Osteocyte (in vitro differentiated cells): ENCODE data around the gene GTF2H4. TPM values are rescaled to one million over a fixed set of nuclear protein-coding genes. Genes with fewer than 3 reads are reported as not detected.
"Not testable (repeated sequence)": the region's sequence is repeated elsewhere in the genome, so short reads cannot be mapped to it uniquely, and the experiment has no call there.

Experiments used
- DNase-seq: peaks from one replicate; pipeline ENCODE4 v3.0.0; 2021; ENCODE audit warnings: mixed read lengths; ENCODE audit not compliant: unreplicated experiment; ENCODE audit errors: extremely low spot score
- H3K27ac Mint-ChIP-seq: one replicate; pipeline ENCODE4 v1.8.0; 2021; ENCODE audit warnings: mild to moderate bottlenecking, mixed read lengths; ENCODE audit not compliant: unreplicated experiment
- H3K27me3 Mint-ChIP-seq: one replicate; pipeline ENCODE4 v1.8.0; 2021; ENCODE audit warnings: mixed read lengths; ENCODE audit not compliant: unreplicated experiment
- H3K36me3 Mint-ChIP-seq: one replicate; pipeline ENCODE4 v1.8.0; 2021; ENCODE audit warnings: mixed read lengths; ENCODE audit not compliant: unreplicated experiment
- H3K4me1 Mint-ChIP-seq: one replicate; pipeline ENCODE4 v1.8.0; 2021; ENCODE audit warnings: mixed read lengths; ENCODE audit not compliant: unreplicated experiment
- H3K4me3 Mint-ChIP-seq: one replicate; pipeline ENCODE4 v1.8.0; 2021; ENCODE audit warnings: mild to moderate bottlenecking, moderate library complexity, mixed read lengths; ENCODE audit not compliant: unreplicated experiment
- H3K9me3 Mint-ChIP-seq: one replicate; pipeline ENCODE4 v1.8.0; 2021; ENCODE audit warnings: mixed read lengths; ENCODE audit not compliant: unreplicated experiment
- total RNA-seq: library from RNA; stranded (reverse); gene quantifications from 2 replicates; pipeline ENCODE4 v1.2.1, GENCODE V29; 2021
- TF ChIP-seq, protein P1 (sequence below): fragments of 200-600 bp; sonication (generic); IDR thresholded peaks from 2 replicates; pipeline ENCODE4 v1.5.0; 2021; ENCODE audit warnings: antibody characterized with exemption, mild to moderate bottlenecking, moderate library complexity

The GTF2H4 gene
- total RNA-seq, 1 donor from 2014 or later, result 39.3 TPM

DNA sequence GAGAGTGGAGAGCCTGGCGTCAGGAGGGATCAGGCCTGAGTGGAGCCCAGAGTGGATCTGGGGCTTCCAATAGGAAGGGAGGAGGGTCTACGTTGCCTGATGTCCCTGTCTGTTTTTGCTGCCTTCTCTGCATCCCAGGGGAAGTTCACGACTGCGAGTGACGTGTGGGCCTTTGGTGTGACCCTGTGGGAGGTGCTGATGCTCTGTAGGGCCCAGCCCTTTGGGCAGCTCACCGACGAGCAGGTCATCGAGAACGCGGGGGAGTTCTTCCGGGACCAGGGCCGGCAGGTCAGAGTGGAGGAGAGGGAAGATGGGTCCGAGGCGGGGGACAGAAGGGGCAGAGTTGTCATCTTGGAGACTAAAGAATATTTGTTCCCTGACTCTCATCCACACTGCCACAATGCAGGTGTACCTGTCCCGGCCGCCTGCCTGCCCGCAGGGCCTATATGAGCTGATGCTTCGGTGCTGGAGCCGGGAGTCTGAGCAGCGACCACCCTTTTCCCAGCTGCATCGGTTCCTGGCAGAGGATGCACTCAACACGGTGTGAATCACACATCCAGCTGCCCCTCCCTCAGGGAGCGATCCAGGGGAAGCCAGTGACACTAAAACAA lies 9.2 kb upstream of the GTF2H4 start:
- Mint-ChIP-seq H3K9me3 (no peaks in the 10 kb centered on the region), H3K27me3 (no peaks in the 10 kb centered on the region), H3K27ac (no peak overlapping the region), H3K4me1 (no peaks in the 10 kb centered on the region), H3K36me3 (peaks cover 44% of the 10 kb centered on the region), H3K4me3 (no peak overlapping the region)
- TF ChIP-seq, protein P1, sequence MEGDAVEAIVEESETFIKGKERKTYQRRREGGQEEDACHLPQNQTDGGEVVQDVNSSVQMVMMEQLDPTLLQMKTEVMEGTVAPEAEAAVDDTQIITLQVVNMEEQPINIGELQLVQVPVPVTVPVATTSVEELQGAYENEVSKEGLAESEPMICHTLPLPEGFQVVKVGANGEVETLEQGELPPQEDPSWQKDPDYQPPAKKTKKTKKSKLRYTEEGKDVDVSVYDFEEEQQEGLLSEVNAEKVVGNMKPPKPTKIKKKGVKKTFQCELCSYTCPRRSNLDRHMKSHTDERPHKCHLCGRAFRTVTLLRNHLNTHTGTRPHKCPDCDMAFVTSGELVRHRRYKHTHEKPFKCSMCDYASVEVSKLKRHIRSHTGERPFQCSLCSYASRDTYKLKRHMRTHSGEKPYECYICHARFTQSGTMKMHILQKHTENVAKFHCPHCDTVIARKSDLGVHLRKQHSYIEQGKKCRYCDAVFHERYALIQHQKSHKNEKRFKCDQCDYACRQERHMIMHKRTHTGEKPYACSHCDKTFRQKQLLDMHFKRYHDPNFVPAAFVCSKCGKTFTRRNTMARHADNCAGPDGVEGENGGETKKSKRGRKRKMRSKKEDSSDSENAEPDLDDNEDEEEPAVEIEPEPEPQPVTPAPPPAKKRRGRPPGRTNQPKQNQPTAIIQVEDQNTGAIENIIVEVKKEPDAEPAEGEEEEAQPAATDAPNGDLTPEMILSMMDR, result no peak
- no peak for DNase-seq

DNA sequence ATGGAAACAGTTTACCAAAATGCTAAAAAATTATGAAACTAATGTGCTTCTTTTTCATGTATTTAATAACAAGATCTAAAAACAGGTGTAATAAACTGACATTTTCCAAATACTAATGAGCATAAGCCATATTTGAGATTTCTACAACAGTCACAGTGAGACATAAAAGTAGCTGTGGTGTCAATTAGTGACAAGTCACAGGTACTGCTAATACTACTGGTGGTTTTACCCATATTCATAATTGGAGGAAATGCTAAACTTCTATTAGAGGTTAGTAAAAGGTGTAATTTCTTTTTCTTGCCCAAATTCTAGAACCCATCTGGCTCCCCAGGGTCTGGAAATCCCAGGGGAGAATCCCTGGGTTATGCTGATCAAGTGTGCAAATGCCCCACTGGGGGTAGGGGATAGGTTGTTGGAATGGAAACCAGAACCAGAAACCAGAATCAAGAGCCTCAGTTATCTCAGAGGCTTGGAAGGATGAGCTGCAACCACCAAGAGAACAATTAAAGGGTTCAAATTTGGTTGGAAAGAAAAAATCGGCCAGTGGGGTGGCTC lies 7.1 kb upstream of the GTF2H4 start:
- no peak overlapping the region for H3K4me3 Mint-ChIP-seq
- no peak overlapping the region for H3K27ac Mint-ChIP-seq
- H3K4me1 Mint-ChIP-seq, result no peaks in the 10 kb centered on the region
- H3K27me3 Mint-ChIP-seq, result no peaks in the 10 kb centered on the region
- DNase-seq, result no peak
- TF ChIP-seq, protein P1, result no peak
- peaks cover 31% of the 10 kb centered on the region for H3K36me3 Mint-ChIP-seq
- H3K9me3 Mint-ChIP-seq, result no peaks in the 10 kb centered on the region

DNA sequence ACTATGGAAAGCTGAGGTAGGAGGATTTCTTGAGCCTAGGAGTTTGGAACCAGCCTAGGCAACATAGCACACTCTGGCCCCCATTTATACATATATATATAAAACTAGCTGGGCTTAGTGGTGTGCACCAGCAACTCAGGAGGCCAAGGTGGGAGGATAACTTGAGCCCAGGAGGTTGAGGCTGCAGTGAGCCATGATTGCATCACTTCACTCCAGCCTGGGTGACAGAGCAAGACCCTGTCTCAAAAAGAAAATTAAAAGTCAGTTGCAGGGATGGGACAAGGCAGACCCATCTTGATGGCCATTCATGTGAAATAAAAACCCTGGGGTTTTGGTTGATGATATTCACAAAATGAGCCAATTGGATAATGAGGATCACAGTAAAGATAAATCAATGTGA lies 6.6 kb upstream of the GTF2H4 start:
- H3K27me3 Mint-ChIP-seq, result no peaks in the 10 kb centered on the region
- no peak for DNase-seq
- no peaks in the 10 kb centered on the region for H3K9me3 Mint-ChIP-seq
- peaks cover 29% of the 10 kb centered on the region for H3K36me3 Mint-ChIP-seq
- no peaks in the 10 kb centered on the region for H3K4me1 Mint-ChIP-seq
- no peak overlapping the region for H3K4me3 Mint-ChIP-seq
- TF ChIP-seq, protein P1, result no peak
- H3K27ac Mint-ChIP-seq, result no peak overlapping the region

DNA sequence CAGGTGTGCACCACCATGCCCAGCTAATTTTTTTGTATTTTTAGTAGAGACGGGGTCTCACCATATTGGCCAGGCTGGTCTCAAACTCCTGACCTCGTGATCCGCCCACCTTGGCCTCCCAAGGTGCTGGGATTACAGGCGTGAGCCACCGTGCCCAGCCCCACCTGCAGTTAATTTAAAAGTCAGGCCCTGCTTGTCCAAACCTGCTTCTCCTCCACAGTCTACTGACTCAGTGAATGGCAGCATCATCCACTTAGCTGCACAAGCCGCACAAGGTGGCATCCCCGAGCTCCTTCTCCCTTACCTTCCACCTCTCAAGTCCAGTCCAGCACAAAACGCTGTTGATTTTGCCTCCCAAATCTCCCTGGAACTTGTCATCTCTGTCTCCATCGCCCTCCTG lies 5.8 kb upstream of the GTF2H4 start:
- DNase-seq, H3K9me3 Mint-ChIP-seq, H3K4me1 Mint-ChIP-seq, H3K4me3 Mint-ChIP-seq, H3K27me3 Mint-ChIP-seq: not testable (repeated sequence)
- Mint-ChIP-seq H3K27ac (peak overlapping the region; percentile 2), H3K36me3 (peaks cover 23% of the 10 kb centered on the region)

DNA sequence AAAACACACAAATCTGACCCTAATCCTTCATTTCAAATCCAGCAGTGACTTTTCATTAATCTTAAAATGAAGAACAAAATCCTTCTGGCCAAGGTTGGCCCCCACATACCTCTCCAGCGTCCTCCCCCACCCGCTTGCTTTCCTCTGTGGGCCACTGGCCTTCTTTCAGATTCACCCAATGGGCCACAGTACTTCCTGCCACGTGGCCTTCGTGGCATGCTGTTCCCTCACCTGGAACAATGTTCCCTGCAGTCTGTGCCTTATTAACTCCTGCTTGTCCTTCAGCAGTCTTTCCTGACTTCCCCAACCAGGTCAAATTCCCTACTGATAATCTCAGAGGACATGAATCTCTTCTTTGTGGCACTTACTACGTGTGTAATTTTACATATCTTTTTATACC lies 5.3 kb upstream of the GTF2H4 start:
- TF ChIP-seq, protein P1, result no peak
- Mint-ChIP-seq H3K9me3 (no peaks in the 10 kb centered on the region), H3K36me3 (peaks cover 23% of the 10 kb centered on the region), H3K27ac (peak overlapping the region; percentile 2), H3K27me3 (no peaks in the 10 kb centered on the region), H3K4me3 (no peak overlapping the region), H3K4me1 (peaks cover 4% of the 10 kb centered on the region)
- DNase-seq, result no peak
